Gastroesophageal sphincter (tissue), 4 donors: ENCODE results near the gene TECTB. TPM values are rescaled to one million over a fixed set of nuclear protein-coding genes. Genes with fewer than 3 reads are reported as not detected.

Experiments used
- ATAC-seq: fragments of 150-250 bp; one replicate; pipeline ENCODE4 v1.9.1; 2016; ENCODE audit warnings: mild to moderate bottlenecking, moderate library complexity
- H3K27ac ChIP-seq, 4 donors: fragments of 200-600 bp; sonication (generic) in 3 of 4; 1 replicate in 3 of 4; 2 replicates in 1 of 4; pipeline ENCODE4 v1.5.1; 2016 to 2019
- H3K27me3 ChIP-seq: fragments of 200-600 bp; sonication (generic); one replicate; pipeline ENCODE4 v1.5.1; 2019
- H3K36me3 ChIP-seq, 2 donors: fragments of 200-600 bp; sonication (generic); one replicate each; pipeline ENCODE4 v1.5.1; 2019; ENCODE audit warnings: control low read depth in 1 of 2
- H3K4me1 ChIP-seq, 3 donors: fragments of 200-600 bp; sonication (generic); 1 replicate in 2 of 3; 2 replicates in 1 of 3; pipeline ENCODE4 v1.5.1; 2016 to 2019; ENCODE audit warnings: control low read depth in 2 of 3
- H3K4me3 ChIP-seq, 2 donors: fragments of 200-600 bp; sonication (generic); one replicate each; pipeline ENCODE4 v1.5.1; 2019; ENCODE audit warnings: mild to moderate bottlenecking in 1 of 2, moderate library complexity in 1 of 2
- H3K9me3 ChIP-seq, 3 donors: fragments of 200-600 bp; sonication (generic); one replicate each; pipeline ENCODE4 v1.5.1; 2017 to 2019; ENCODE audit warnings: control low read depth in 2 of 3
- CTCF ChIP-seq, 4 experiments: fragments of 200-600 bp in 2 of 4; fragments of 450-650 bp in 2 of 4; sonication (generic) in 1 of 4; IDR thresholded peaks; one replicate each; pipeline ENCODE4 v1.5.1; 2017 to 2019; ENCODE audit warnings: antibody characterized with exemption in 4 of 4, mild to moderate bottlenecking in 2 of 4, moderate library complexity in 2 of 4
- EP300 ChIP-seq: sonication (generic); formaldehyde crosslinking; IDR thresholded peaks from one replicate; pipeline ENCODE4 v1.6.1; 2017; ENCODE audit warnings: antibody characterized with exemption, mild to moderate bottlenecking
- POLR2A ChIP-seq, 2 donors: fragments of 450-650 bp; IDR thresholded peaks; one replicate each; pipeline ENCODE4 v1.6.1; 2017; ENCODE audit warnings: antibody characterized with exemption in 2 of 2, mild to moderate bottlenecking in 2 of 2, moderate library complexity in 1 of 2
- POLR2AphosphoS5 ChIP-seq: sonication (generic); formaldehyde crosslinking; IDR thresholded peaks from one replicate; pipeline ENCODE4 v1.6.1; 2017; ENCODE audit warnings: antibody characterized with exemption
- WGBS, 2 donors: methylation state at CpG; one replicate each; pipeline ENCODE4 v1.1.5; 2018; ENCODE audit warnings: low coverage in 1 of 2; 5-methylcytosine and 5-hydroxymethylcytosine counted together
- total RNA-seq, 4 donors: library from RNA; depleted of rRNA; stranded (reverse); fragments of >200 nt; gene quantifications; one replicate each; pipeline ENCODE4 v1.1.0, GENCODE V29; 2016

TECTB gene
- total RNA-seq, 4 donors from 2014 or later: not detected

GRCh38 chr10:112279433-112279832 lies 3.8 kb upstream of the TECTB start:
- no peaks in the 10 kb centered on the region for H3K4me1 ChIP-seq
- H3K27ac ChIP-seq: no peak overlapping the region
- TF ChIP-seq CTCF (IDR thresholded peaks at IDR 0.05): no peak
- no peak for TF ChIP-seq POLR2A (IDR thresholded peaks at IDR 0.05)
- TF ChIP-seq POLR2AphosphoS5: no peak
- no peak for TF ChIP-seq EP300
- WGBS, 2 donors: 21 to 22% methylated on average over 3 of the region's 3 CpGs
- ATAC-seq: no peak
- H3K27me3 ChIP-seq: peaks cover 4% of the 10 kb centered on the region
- no peaks in the 10 kb centered on the region for H3K36me3 ChIP-seq
- H3K4me3 ChIP-seq: no peak overlapping the region
- H3K9me3 ChIP-seq: no peaks in the 10 kb centered on the region

GRCh38 chr10:112280205-112280921 lies 2.8 kb upstream of the TECTB start:
- no peaks in the 10 kb centered on the region for H3K4me1 ChIP-seq
- no peak for ATAC-seq
- TF ChIP-seq EP300 (no peak), POLR2AphosphoS5 (no peak), POLR2A (IDR thresholded peaks at IDR 0.05) (no peak), CTCF (IDR thresholded peaks at IDR 0.05) (no peak)
- no peaks in the 10 kb centered on the region for H3K36me3 ChIP-seq
- no peak overlapping the region for H3K4me3 ChIP-seq
- H3K27ac ChIP-seq: no peak overlapping the region
- peaks cover 4% of the 10 kb centered on the region for H3K27me3 ChIP-seq
- H3K9me3 ChIP-seq: no peaks in the 10 kb centered on the region
- 88 to 90% methylated on average over 2 of the region's 2 CpGs for whole genome bisulfite sequencing, 2 donors

- 83 to 90% methylated on average over 4 of the region's 4 CpGs for WGBS, 2 donors
- Histone ChIP-seq H3K4me3 (no peak overlapping the region), H3K27me3 (peaks cover 4% of the 10 kb centered on the region), H3K4me1 (peaks cover 0 to 6% (median 0%) of the 10 kb centered on the region in 3 donors), H3K36me3 (no peaks in the 10 kb centered on the region), H3K27ac (no peak overlapping the region), H3K9me3 (no peaks in the 10 kb centered on the region)
- no peak for ATAC-seq
- TF ChIP-seq CTCF (IDR thresholded peaks at IDR 0.05) (no peak), POLR2A (IDR thresholded peaks at IDR 0.05) (no peak), EP300 (no peak), POLR2AphosphoS5 (no peak)
Measured at GRCh38 chr10:112282086-112282485, 1.1 kb upstream of the TECTB start.

- Histone ChIP-seq H3K36me3 (no peaks in the 10 kb centered on the region), H3K27me3 (no peaks in the 10 kb centered on the region), H3K27ac (no peak overlapping the region), H3K9me3 (no peaks in the 10 kb centered on the region), H3K4me3 (no peak overlapping the region), H3K4me1 (peaks cover 0 to 10% (median 0%) of the 10 kb centered on the region in 3 donors)
- WGBS, 2 donors: 68 to 71% methylated on average over 6 of the region's 8 CpGs
- no peak for ATAC-seq
- no peak for TF ChIP-seq POLR2AphosphoS5
- TF ChIP-seq POLR2A (IDR thresholded peaks at IDR 0.05): no peak
- TF ChIP-seq EP300: no peak
- no peak for TF ChIP-seq CTCF (IDR thresholded peaks at IDR 0.05)
Measured at GRCh38 chr10:112286837-112287818, 3.9 kb downstream of the TECTB start.
